ENCODE measurements around the gene DHRS4L2.

DNA sequence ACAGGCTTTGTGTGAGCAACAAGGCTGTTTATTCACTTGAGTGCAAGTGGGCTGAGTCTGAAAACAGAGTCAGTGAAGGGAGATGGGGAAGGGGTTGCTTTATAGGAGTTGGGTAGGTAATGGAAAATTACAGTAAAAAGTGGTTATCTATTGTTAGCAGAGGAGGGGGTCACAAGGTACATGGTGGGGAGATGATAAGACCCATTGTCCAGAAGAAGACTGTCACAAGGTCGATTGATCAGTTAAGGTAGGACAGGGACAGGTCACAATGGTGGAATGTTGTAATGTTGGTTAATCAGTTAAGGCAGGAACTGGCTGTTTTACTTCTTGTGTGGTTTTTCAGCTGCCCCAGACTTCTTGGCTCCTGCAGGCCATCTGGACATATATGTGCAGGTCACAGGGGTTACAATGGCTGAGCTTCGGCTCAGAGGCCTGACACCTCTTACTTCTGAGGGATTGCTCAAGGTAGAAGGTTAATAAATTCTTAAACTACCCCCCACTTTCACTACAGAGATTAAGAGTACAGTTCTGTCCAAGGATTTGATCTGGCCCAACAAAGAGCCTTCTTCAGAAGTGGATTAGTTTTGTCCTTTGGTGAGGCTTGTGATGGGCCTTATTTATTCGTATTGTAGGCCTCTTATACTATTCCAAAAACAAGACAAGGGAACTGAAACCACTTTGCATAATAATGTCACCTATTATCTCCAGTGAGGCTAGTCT is 49.0 kb upstream of the DHRS4L2 start:
- no peak for TF ChIP-seq HDGF (IDR thresholded peaks at IDR 0.05; ENCODE audit: borderline replicate concordance)
- TF ChIP-seq TARDBP (IDR thresholded peaks at IDR 0.05): no peak
- TF ChIP-seq SP1 (IDR thresholded peaks at IDR 0.05): no peak
- no peak for TF ChIP-seq CTBP1 (IDR thresholded peaks at IDR 0.05; ENCODE audit: borderline replicate concordance)
